ENCODE results near the gene NFATC1. TPM values are rescaled to one million over a fixed set of nuclear protein-coding genes. Genes with fewer than 3 reads are reported as not detected.

The NFATC1 gene
- total RNA-seq, 1 donor from 2014 or later, result 7.1 TPM

- no peak for DNase-seq (ENCODE audit: low spot score)
- H3K9me3 Mint-ChIP-seq (ENCODE audit: low read depth), result no peaks in the 10 kb centered on the region
- no peak overlapping the region for H3K4me3 Mint-ChIP-seq (ENCODE audit: unreplicated experiment)
- no peaks in the 10 kb centered on the region for H3K36me3 Mint-ChIP-seq (ENCODE audit: low read depth)
- H3K27me3 Mint-ChIP-seq (ENCODE audit: low read depth), result no peaks in the 10 kb centered on the region
- no peak for TF ChIP-seq CTCF (IDR thresholded peaks at IDR 0.05)
- peaks cover 11% of the 10 kb centered on the region for H3K4me1 Mint-ChIP-seq (ENCODE audit: low read depth)
- H3K27ac Mint-ChIP-seq (ENCODE audit: unreplicated experiment), result no peak overlapping the region
These were observed 123.0 kb downstream of the NFATC1 start for GRCh38 chr18:79518683-79519128.

- Mint-ChIP-seq H3K27ac (ENCODE audit: unreplicated experiment) (peak overlapping the region; percentile 78), H3K36me3 (ENCODE audit: low read depth) (no peaks in the 10 kb centered on the region), H3K4me3 (ENCODE audit: unreplicated experiment) (peak overlapping the region; percentile 56), H3K9me3 (ENCODE audit: low read depth) (no peaks in the 10 kb centered on the region), H3K4me1 (ENCODE audit: low read depth) (peaks cover 13% of the 10 kb centered on the region), H3K27me3 (ENCODE audit: low read depth) (no peaks in the 10 kb centered on the region)
- TF ChIP-seq CTCF (IDR thresholded peaks at IDR 0.05), result peak; percentile 18
- DNase-seq (ENCODE audit: low spot score), result no peak
These were observed 124.2 kb downstream of the NFATC1 start for GRCh38 chr18:79519751-79520477.

GRCh38 chr18:79520478-79521390, 125.0 kb downstream of the NFATC1 start:
- TF ChIP-seq CTCF (IDR thresholded peaks at IDR 0.05), result no peak
- H3K36me3 Mint-ChIP-seq (ENCODE audit: low read depth), result no peaks in the 10 kb centered on the region
- peaks cover 17% of the 10 kb centered on the region for H3K4me1 Mint-ChIP-seq (ENCODE audit: low read depth)
- peak overlapping the region; percentile 78 for H3K27ac Mint-ChIP-seq (ENCODE audit: unreplicated experiment)
- H3K27me3 Mint-ChIP-seq (ENCODE audit: low read depth), result no peaks in the 10 kb centered on the region
- no peak for DNase-seq (ENCODE audit: low spot score)
- H3K4me3 Mint-ChIP-seq (ENCODE audit: unreplicated experiment), result peak overlapping the region; percentile 56
- H3K9me3 Mint-ChIP-seq (ENCODE audit: low read depth), result no peaks in the 10 kb centered on the region

GRCh38 chr18:79521416-79522205, 125.9 kb downstream of the NFATC1 start:
- Mint-ChIP-seq H3K4me1 (ENCODE audit: low read depth) (peaks cover 26% of the 10 kb centered on the region), H3K4me3 (ENCODE audit: unreplicated experiment) (no peak overlapping the region), H3K27ac (ENCODE audit: unreplicated experiment) (no peak overlapping the region), H3K27me3 (ENCODE audit: low read depth) (no peaks in the 10 kb centered on the region), H3K9me3 (ENCODE audit: low read depth) (no peaks in the 10 kb centered on the region), H3K36me3 (ENCODE audit: low read depth) (no peaks in the 10 kb centered on the region)
- TF ChIP-seq CTCF (IDR thresholded peaks at IDR 0.05), result no peak
- no peak for DNase-seq (ENCODE audit: low spot score)

Measured in chondrocyte (in vitro differentiated cells).